RWPE1 (cell line): ENCODE measurements around the gene TRAPPC8.
"Not testable (repeated sequence)": the region's sequence is repeated elsewhere in the genome, so short reads cannot be mapped to it uniquely, and the experiment has no call there.

ENCODE experiments used
- CTCF ChIA-PET: fragments of 350-600 bp; sonication (Branson Sonifier 250); formaldehyde crosslinking; extraction: SDS; loops from one replicate; lab custom pipeline; 2021; lab: Yijun Ruan, JAX
- POLR2A ChIA-PET: fragments of 400-600 bp; formaldehyde crosslinking; extraction: SDS; loops from one replicate; lab custom pipeline; 2020; ENCODE audit warnings: antibody characterized with exemption; ENCODE audit not compliant: low non-redundant PET; lab: Yijun Ruan, JAX
- DNase-seq: peaks from one replicate; pipeline ENCODE4 v3.0.0; 2012; ENCODE audit warnings: low spot score
- H3K27ac ChIP-seq: fragments of 450-650 bp; 2 replicates; pipeline ENCODE4 v1.5.1; 2017
- TF ChIP-seq, protein P1 (sequence below): fragments of 450-650 bp; conservative IDR thresholded peaks from 2 replicates; pipeline ENCODE4 v1.5.1; 2017; ENCODE audit warnings: low read depth, mild to moderate bottlenecking

TRAPPC8 gene

DNA sequence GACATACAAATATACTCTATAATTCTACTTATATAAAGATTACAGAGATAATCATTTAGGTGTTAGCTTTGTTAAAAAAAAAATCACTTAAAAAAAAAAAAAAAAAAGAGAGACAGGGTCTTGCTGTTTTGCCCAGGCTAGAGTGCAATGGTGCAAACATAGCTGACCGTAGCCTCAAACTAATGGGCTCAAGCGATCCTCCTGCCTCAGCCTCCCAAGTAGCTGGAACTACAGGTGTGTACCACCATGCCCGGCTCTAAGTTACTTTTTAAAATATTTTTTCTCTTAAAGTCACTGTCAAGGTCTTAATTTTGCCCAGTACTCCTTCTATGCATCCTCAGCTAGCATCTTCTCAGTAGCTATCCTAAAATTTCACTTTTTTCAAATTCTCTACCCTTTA is 105.0 kb downstream of the TRAPPC8 start:
- ChIA-PET POLR2A (no interaction called here), CTCF (no interaction called here)
- DNase-seq: no peak
- H3K27ac ChIP-seq: no peak overlapping the region
- TF ChIP-seq, protein P1, sequence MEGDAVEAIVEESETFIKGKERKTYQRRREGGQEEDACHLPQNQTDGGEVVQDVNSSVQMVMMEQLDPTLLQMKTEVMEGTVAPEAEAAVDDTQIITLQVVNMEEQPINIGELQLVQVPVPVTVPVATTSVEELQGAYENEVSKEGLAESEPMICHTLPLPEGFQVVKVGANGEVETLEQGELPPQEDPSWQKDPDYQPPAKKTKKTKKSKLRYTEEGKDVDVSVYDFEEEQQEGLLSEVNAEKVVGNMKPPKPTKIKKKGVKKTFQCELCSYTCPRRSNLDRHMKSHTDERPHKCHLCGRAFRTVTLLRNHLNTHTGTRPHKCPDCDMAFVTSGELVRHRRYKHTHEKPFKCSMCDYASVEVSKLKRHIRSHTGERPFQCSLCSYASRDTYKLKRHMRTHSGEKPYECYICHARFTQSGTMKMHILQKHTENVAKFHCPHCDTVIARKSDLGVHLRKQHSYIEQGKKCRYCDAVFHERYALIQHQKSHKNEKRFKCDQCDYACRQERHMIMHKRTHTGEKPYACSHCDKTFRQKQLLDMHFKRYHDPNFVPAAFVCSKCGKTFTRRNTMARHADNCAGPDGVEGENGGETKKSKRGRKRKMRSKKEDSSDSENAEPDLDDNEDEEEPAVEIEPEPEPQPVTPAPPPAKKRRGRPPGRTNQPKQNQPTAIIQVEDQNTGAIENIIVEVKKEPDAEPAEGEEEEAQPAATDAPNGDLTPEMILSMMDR: no peak

DNA sequence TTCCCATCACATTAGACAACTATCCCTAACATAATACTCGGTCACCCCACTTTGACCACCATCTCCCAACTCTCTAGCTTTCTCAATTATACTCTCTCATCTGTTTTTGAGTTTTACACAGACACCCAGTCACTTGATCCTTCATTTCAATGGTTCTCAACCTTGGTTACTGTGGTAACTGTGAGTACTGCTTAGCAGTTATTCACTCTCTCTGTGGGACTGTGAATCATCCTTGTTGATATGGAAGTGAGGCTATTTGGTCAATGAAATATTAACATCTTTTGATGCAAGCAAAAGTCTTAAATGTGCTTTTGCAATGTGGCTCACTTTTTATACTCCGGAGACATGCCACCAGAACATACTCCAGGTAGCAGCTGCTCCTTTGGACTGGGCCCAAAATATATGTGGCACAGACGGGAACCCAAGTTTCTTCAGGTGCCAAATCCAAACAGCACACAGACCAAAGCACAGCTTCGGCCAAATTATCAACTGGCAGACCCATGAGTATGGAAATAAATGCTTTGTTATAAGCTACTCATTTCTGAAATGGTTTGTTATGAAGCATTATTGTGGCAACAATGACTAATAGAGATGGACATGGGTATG is 107.3 kb downstream of the TRAPPC8 start:
- ChIA-PET POLR2A (no interaction called here), CTCF (no interaction called here)

DNA sequence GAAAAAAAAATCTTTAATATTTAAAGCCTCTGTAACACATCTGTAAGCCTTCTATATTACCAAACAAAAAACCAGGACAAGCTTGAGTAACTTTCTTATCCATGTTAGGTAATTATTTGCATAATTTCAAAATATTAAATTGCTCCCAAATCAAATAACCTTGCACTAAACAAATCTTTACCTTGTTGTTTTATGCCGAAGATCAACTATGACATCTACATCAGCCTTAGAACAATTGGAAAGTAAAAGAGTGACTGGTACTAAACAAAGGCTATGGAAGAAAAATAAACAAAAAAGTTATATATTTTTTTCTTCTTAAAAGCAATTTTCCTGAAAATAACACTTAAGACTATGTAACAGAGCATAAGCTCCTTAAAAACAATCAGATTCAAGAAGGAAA is 111.0 kb downstream of the TRAPPC8 start:
- no peak for DNase-seq
- POLR2A ChIA-PET: no interaction called here
- CTCF ChIA-PET: interaction anchor here (0.7 kb wide), 1 partner anchor 18 kb away, joined by 3 read pairs; no protein-coding TSS in a partner anchor

More for the DNA sequence above, 107.3 kb downstream of the TRAPPC8 start:
- no peak overlapping the region for H3K27ac ChIP-seq
- no peak for DNase-seq
- TF ChIP-seq, protein P1: no peak

DNA sequence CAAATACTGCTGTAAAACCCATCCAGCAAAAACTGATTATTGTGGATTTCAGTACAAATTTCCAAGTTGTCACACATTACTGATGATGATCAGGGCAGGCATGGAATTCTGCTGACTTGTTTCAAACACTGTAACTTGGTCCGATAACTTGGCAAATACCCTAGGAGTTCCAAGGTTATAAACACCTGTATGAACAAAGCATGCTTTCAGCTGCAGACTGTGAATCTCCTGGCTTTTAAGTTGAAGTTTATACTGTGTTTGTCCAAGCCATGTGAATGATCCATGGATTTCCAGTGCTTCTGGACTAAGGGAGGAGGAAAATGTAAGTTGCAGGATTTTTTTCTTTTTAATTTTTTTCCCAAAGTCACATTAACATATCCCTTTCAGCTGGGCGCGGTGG is 112.2 kb downstream of the TRAPPC8 start:
- no peak overlapping the region for H3K27ac ChIP-seq
- DNase-seq: no peak
- ChIA-PET CTCF (no interaction called here), POLR2A (no interaction called here)
- TF ChIP-seq, protein P1: no peak

More for the DNA sequence above, 111.0 kb downstream of the TRAPPC8 start:
- TF ChIP-seq, protein P1: no peak
- H3K27ac ChIP-seq: no peak overlapping the region

DNA sequence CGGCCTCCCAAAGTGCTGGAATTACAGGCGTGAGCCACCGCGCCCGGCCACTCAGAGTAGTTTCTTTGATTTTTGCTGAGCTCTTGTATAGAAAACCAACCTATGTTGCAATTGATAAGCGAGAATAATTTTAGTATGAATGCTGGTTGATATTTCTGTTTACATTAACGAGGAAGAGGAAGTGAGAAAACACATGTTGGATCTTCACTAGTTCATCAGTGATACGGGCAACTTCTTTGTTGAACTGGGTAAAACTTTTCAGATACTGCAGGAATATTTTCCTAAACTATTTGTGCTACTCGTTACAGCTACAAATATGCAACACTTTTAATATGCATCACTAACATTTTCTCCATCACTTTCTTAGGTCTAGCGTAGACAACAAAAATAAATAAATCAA is 114.3 kb downstream of the TRAPPC8 start:
- TF ChIP-seq, protein P1: no peak
- DNase-seq: no peak
- ChIA-PET CTCF (interaction anchor here (0.8 kb wide), 1 partner anchor 88 kb away, joined by 3 read pairs; no protein-coding TSS in a partner anchor), POLR2A (no interaction called here)
- H3K27ac ChIP-seq: no peak overlapping the region

DNA sequence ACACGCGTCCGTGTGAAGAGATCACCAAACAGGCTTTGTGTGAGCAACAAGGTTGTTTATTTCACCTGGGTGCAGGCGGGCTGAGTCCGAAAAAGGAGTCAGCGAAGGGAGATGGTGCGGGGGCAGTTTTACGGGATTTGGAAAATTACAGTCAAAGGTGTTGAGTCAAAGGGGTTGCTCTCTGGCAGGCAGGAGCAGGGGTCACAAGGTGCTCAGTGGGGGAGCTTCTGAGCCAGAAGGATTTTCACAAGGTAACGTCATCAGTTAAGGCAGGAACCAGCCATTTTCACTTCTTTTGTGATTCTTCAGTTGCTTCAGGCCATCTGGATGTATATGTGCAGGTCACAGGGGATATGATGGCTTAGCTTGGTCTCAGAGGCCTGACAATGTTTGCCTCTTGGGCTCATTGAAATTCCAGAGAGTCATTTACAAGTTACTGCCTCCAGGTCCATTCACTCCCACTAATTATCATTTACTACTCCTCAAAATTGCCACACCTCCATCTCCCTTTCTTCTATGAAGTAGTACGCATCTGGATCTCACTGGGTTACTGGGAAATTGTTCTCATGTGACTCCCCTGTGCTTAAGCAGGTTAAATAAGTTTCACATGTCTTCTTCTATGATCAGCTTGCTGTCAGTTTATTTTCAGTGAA is 116.1 kb downstream of the TRAPPC8 start:
- POLR2A ChIA-PET, CTCF ChIA-PET, H3K27ac ChIP-seq, DNase-seq: not testable (repeated sequence)

DNA sequence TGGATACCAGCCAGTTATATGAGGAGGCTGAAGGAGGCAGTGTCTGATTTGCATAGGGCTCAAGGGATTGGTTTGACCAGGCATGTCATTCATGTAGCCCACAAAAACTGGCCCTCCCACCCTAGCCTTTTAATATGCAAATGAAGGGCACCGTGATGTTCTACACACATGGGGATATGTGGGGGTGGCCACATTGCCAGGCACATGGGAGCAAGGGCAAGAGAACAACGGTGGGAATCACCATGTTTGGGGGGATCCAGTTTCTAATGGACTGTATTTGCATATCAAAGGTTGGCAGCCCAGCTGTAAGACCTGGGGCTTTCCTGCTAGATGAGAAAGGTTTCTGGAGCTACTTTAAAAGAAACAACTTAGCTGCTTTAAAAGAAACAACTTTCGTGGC is 117.2 kb downstream of the TRAPPC8 start:
- no peak overlapping the region for H3K27ac ChIP-seq
- TF ChIP-seq, protein P1: no peak
- ChIA-PET POLR2A (no interaction called here), CTCF (interaction anchor here (0.7 kb wide), 1 partner anchor 1662 kb away, joined by 3 read pairs; no protein-coding TSS in a partner anchor)
- no peak for DNase-seq
